ENCODE data around the gene KAT6B.

KAT6B gene

GRCh38 chr10:74957285-74957961 lies 131.0 kb downstream of the KAT6B start:
- H3K27me3 Mint-ChIP-seq (ENCODE audit: low read depth, poor library complexity): no peaks in the 10 kb centered on the region
- no peak overlapping the region for H3K27ac Mint-ChIP-seq
- no peak for TF ChIP-seq CTCF (IDR thresholded peaks at IDR 0.05)
- no peak overlapping the region for H3K4me3 Mint-ChIP-seq
- peaks cover 6% of the 10 kb centered on the region for H3K36me3 Mint-ChIP-seq (ENCODE audit: low read depth)
- no peaks in the 10 kb centered on the region for H3K9me3 Mint-ChIP-seq
- H3K4me1 Mint-ChIP-seq: peaks cover 12% of the 10 kb centered on the region
- no peak for DNase-seq

- Mint-ChIP-seq H3K27ac (no peak overlapping the region), H3K9me3 (no peaks in the 10 kb centered on the region), H3K4me1 (peaks cover 17% of the 10 kb centered on the region), H3K36me3 (ENCODE audit: low read depth) (peaks cover 11% of the 10 kb centered on the region), H3K4me3 (no peak overlapping the region), H3K27me3 (ENCODE audit: low read depth, poor library complexity) (no peaks in the 10 kb centered on the region)
- TF ChIP-seq CTCF (IDR thresholded peaks at IDR 0.05): no peak
- DNase-seq: no peak
These were observed 131.9 kb downstream of the KAT6B start for GRCh38 chr10:74958316-74958715.

GRCh38 chr10:74960670-74961069 lies 134.3 kb downstream of the KAT6B start:
- Mint-ChIP-seq H3K27me3 (ENCODE audit: low read depth, poor library complexity) (no peaks in the 10 kb centered on the region), H3K4me3 (no peak overlapping the region), H3K9me3 (no peaks in the 10 kb centered on the region), H3K36me3 (ENCODE audit: low read depth) (peaks cover 31% of the 10 kb centered on the region), H3K27ac (no peak overlapping the region), H3K4me1 (peaks cover 22% of the 10 kb centered on the region)
- no peak for DNase-seq
- TF ChIP-seq CTCF (IDR thresholded peaks at IDR 0.05): no peak

GRCh38 chr10:74962517-74962916 lies 136.1 kb downstream of the KAT6B start:
- Mint-ChIP-seq H3K9me3 (peaks cover 8% of the 10 kb centered on the region), H3K27ac (no peak overlapping the region), H3K27me3 (ENCODE audit: low read depth, poor library complexity) (no peaks in the 10 kb centered on the region), H3K4me1 (peaks cover 25% of the 10 kb centered on the region), H3K4me3 (no peak overlapping the region), H3K36me3 (ENCODE audit: low read depth) (peaks cover 40% of the 10 kb centered on the region)
- DNase-seq: no peak
- no peak for TF ChIP-seq CTCF (IDR thresholded peaks at IDR 0.05)

GRCh38 chr10:74963549-74963948 lies 137.1 kb downstream of the KAT6B start:
- TF ChIP-seq CTCF (IDR thresholded peaks at IDR 0.05): no peak
- Mint-ChIP-seq H3K27ac (peak overlapping the region; percentile 47), H3K4me1 (peaks cover 35% of the 10 kb centered on the region), H3K9me3 (peaks cover 8% of the 10 kb centered on the region), H3K36me3 (ENCODE audit: low read depth) (peaks cover 40% of the 10 kb centered on the region), H3K4me3 (no peak overlapping the region), H3K27me3 (ENCODE audit: low read depth, poor library complexity) (no peaks in the 10 kb centered on the region)
- DNase-seq: no peak
